Chondrocyte (in vitro differentiated cells): ENCODE data around the gene RGMB. TPM values are rescaled to one million over a fixed set of nuclear protein-coding genes. Genes with fewer than 3 reads are reported as not detected.

Source experiments
- DNase-seq: peaks from one replicate; pipeline ENCODE4 v3.0.0; 2021; ENCODE audit warnings: mixed read lengths, low spot score
- H3K27ac Mint-ChIP-seq: one replicate; pipeline ENCODE4 v1.8.0; 2021; ENCODE audit warnings: mild to moderate bottlenecking, moderate library complexity, mixed read lengths; ENCODE audit not compliant: unreplicated experiment
- H3K27me3 Mint-ChIP-seq: 2 replicates; pipeline ENCODE4 v1.8.0; 2021; ENCODE audit warnings: low read depth, mixed read lengths
- H3K36me3 Mint-ChIP-seq: 2 replicates; pipeline ENCODE4 v1.8.0; 2021; ENCODE audit warnings: low read depth, mixed read lengths
- H3K4me1 Mint-ChIP-seq: 2 replicates; pipeline ENCODE4 v1.8.0; 2021; ENCODE audit warnings: low read depth, mild to moderate bottlenecking, mixed read lengths
- H3K4me3 Mint-ChIP-seq: one replicate; pipeline ENCODE4 v1.8.0; 2021; ENCODE audit warnings: mild to moderate bottlenecking, moderate library complexity, mixed read lengths; ENCODE audit not compliant: unreplicated experiment
- H3K9me3 Mint-ChIP-seq: 2 replicates; pipeline ENCODE4 v1.8.0; 2021; ENCODE audit warnings: low read depth, mixed read lengths
- CTCF ChIP-seq: fragments of 200-600 bp; sonication (generic); IDR thresholded peaks from 2 replicates; pipeline ENCODE4 v1.5.0; 2021; ENCODE audit warnings: antibody characterized with exemption, mild to moderate bottlenecking, moderate library complexity
- total RNA-seq: library from RNA; stranded (reverse); gene quantifications from 3 replicates; pipeline ENCODE4 v1.2.1, GENCODE V29; 2021

RGMB gene
- total RNA-seq, 1 donor from 2014 or later, result 28.5 TPM

DNA sequence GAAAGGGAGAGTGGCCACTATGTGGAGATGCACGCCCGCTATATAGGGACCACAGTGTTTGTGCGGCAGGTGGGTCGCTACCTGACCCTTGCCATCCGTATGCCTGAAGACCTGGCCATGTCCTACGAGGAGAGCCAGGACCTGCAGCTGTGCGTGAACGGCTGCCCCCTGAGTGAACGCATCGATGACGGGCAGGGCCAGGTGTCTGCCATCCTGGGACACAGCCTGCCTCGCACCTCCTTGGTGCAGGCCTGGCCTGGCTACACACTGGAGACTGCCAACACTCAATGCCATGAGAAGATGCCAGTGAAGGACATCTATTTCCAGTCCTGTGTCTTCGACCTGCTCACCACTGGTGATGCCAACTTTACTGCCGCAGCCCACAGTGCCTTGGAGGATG, 19.8 kb downstream of the RGMB start:
- TF ChIP-seq CTCF, result no peak
- peaks cover 20% of the 10 kb centered on the region for H3K36me3 Mint-ChIP-seq
- no peak for DNase-seq
- peaks cover 40% of the 10 kb centered on the region for H3K4me1 Mint-ChIP-seq
- H3K4me3 Mint-ChIP-seq, result no peak overlapping the region
- no peaks in the 10 kb centered on the region for H3K27me3 Mint-ChIP-seq
- H3K27ac Mint-ChIP-seq, result no peak overlapping the region
- no peaks in the 10 kb centered on the region for H3K9me3 Mint-ChIP-seq

GRCh38 chr5:98794001-98794400, 20.5 kb downstream of the RGMB start:
- Mint-ChIP-seq H3K9me3 (no peaks in the 10 kb centered on the region), H3K4me3 (no peak overlapping the region), H3K4me1 (peaks cover 40% of the 10 kb centered on the region), H3K27ac (no peak overlapping the region), H3K27me3 (no peaks in the 10 kb centered on the region), H3K36me3 (peaks cover 18% of the 10 kb centered on the region)
- DNase-seq, result no peak
- no peak for TF ChIP-seq CTCF

DNA sequence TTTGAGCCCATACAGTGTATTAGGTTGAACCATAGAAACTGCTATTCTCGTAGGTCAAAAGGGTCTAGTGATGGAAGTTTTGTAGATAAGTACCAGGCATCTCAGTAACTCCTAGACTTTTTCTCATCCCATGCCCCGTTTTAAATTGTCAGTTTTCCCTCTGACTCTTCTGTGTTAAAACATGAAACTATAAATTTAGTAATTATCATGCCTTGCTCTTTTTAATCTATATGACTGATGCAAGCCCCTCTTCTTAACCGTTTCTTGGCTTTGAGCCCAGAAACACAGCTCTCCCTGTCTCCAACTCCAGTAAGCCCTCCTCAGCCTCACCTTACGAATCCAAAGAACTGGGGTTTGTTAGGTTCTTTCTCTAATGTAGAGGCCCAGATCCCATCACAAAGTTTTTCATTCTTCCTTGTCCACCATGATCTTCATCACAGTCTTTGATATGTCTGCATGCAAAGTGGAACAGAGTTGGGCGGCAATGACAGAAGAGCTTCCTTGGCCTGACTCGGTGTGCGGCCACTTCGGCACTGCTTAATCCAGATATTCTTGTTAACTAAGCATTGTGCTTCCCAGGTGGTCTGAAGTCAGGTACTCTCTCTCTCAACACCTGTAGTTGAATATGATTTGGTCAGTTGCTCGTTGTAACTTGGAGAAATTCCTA, 21.1 kb downstream of the RGMB start:
- no peak overlapping the region for H3K4me3 Mint-ChIP-seq
- no peaks in the 10 kb centered on the region for H3K27me3 Mint-ChIP-seq
- peaks cover 17% of the 10 kb centered on the region for H3K36me3 Mint-ChIP-seq
- H3K27ac Mint-ChIP-seq, result no peak overlapping the region
- peaks cover 37% of the 10 kb centered on the region for H3K4me1 Mint-ChIP-seq
- DNase-seq, result no peak
- H3K9me3 Mint-ChIP-seq, result no peaks in the 10 kb centered on the region
- TF ChIP-seq CTCF, result no peak

DNA sequence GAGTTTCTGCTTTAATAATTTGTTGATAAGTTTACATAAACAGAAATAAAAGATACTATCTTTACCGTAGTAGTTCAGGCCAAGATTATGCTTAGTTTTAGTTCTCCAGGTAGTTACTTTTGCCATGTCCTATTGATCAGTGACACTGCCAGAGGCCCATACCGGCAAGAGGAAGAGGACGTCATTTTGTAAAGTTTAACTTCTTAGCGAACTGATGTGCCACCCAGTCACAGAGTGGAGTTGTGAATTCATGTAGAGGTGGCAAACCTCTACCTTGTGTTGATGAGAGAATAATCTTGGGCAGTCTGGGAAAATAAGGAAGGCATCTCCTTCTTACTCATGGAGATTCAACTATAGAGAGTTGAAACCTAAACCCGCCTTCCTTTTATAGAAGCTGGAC, 21.8 kb downstream of the RGMB start:
- Mint-ChIP-seq H3K4me3 (no peak overlapping the region), H3K9me3 (no peaks in the 10 kb centered on the region), H3K4me1 (peaks cover 36% of the 10 kb centered on the region), H3K36me3 (peaks cover 17% of the 10 kb centered on the region), H3K27me3 (no peaks in the 10 kb centered on the region), H3K27ac (no peak overlapping the region)
- no peak for TF ChIP-seq CTCF
- no peak for DNase-seq

GRCh38 chr5:98796197-98796972, 22.9 kb downstream of the RGMB start:
- Mint-ChIP-seq H3K36me3 (peaks cover 17% of the 10 kb centered on the region), H3K4me1 (peaks cover 28% of the 10 kb centered on the region), H3K4me3 (no peak overlapping the region), H3K27ac (peak overlapping the region; percentile 30), H3K9me3 (no peaks in the 10 kb centered on the region), H3K27me3 (no peaks in the 10 kb centered on the region)
- peak; percentile 87 for TF ChIP-seq CTCF
- DNase-seq, result no peak
